Neural progenitor cell (in vitro differentiated cells): ENCODE measurements around the gene L3HYPDH.

ENCODE experiments used
- CTCF ChIP-seq: fragments of 200-600 bp; sonication (generic); IDR thresholded peaks from 2 replicates; pipeline ENCODE4 v1.5.1; 2017; ENCODE audit warnings: antibody characterized with exemption, mild to moderate bottlenecking
- EZH2 ChIP-seq: fragments of 200-600 bp; sonication (generic); IDR thresholded peaks from 2 replicates; pipeline ENCODE4 v1.6.1; 2017; ENCODE audit warnings: antibody characterized with exemption, mild to moderate bottlenecking, moderate library complexity
- EZH2phosphoT487 ChIP-seq: fragments of 200-600 bp; sonication (generic); IDR thresholded peaks from 2 replicates; pipeline ENCODE4 v1.6.1; 2017; ENCODE audit warnings: antibody characterized with exemption

GRCh38 chr14:59460378-59460777 is 23.8 kb downstream of the L3HYPDH start:
- TF ChIP-seq CTCF (no peak), EZH2 (no peak), EZH2phosphoT487 (no peak)
